Measurements from ENCODE around the gene GRIK1. TPM values are rescaled to one million over a fixed set of nuclear protein-coding genes. Genes with fewer than 3 reads are reported as not detected.
A peak's percentile ranks its signal among the peaks of the same experiment; 100 is the strongest.

The GRIK1 gene
- total RNA-seq, 1 donor, result not detected

DNA sequence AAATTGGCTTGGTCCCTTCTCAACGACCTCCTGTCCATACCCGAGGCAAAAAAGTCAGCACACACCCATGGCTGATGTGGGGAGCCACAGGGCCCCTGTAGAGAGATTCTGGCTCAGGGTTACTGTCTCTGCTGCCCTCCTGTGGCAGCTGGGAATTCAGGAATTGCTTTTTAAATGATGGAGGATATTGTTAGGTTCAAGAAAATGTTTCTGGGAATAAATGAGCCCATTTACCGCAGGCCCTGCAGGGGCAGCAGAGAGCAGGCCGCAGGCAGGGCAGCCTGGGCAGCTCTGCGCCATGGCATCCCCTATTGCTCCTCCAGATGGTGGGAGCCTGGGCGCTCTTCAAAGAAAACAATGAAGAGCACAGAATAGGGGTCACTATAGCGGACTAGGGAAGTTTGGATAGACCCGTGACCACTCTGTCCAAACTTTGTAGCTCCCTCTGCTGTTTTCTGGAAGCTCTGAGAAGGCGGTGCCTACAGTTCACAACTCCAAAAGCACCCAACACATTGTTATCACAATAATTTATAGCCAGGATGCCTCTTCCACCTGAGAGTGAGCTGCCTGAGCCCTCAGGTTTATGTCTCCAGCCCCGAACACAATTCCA lies 440.0 kb downstream of the GRIK1 start:
- H3K27ac ChIP-seq (ENCODE audit: low read depth, low read length), result no peak overlapping the region
- H3K79me2 ChIP-seq (ENCODE audit: insufficient read depth, low read length), result no peaks in the 10 kb centered on the region
- DNase-seq (ENCODE audit: insufficient read length, low spot score, missing footprints), result no peak

DNA sequence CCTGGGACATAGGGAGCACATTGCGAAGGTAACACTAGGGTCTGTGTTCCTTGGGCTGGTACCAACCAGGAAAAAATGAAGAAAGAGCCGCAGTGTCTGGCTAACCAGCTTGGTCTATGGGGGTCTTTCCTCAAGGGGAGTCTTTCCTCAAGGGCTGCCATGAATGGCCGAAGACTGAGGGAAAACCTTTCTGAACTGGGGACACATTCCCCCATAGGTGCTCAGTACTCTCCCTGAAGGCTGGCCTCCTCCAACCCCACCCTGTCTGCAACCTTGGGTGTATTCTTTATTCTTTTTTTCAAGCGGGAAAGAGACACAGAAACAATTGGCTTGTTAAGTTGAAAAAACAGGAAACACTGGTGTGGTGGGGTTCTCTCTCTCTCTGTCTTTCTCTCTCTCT lies 440.6 kb downstream of the GRIK1 start:
- Histone ChIP-seq H2AFZ (ENCODE audit: low read length) (no peak overlapping the region), H4K20me1 (ENCODE audit: insufficient read depth, low read length) (no peaks in the 10 kb centered on the region), H3K4me2 (ENCODE audit: insufficient read depth, low read length) (no peak overlapping the region), H3K27me3 (ENCODE audit: insufficient read depth, low read length) (no peaks in the 10 kb centered on the region), H3K79me2 (ENCODE audit: insufficient read depth, low read length) (no peaks in the 10 kb centered on the region), H3K4me3 (ENCODE audit: insufficient read depth, low read length) (no peak overlapping the region), H3K36me3 (ENCODE audit: insufficient read depth, low read length) (no peaks in the 10 kb centered on the region), H3K27ac (ENCODE audit: low read depth, low read length) (no peak overlapping the region), H3K9me3 (ENCODE audit: low read depth, low read length) (no peaks in the 10 kb centered on the region), H3K4me1 (ENCODE audit: insufficient read depth, low read length) (peaks cover 12% of the 10 kb centered on the region)
- TF ChIP-seq, protein P1, sequence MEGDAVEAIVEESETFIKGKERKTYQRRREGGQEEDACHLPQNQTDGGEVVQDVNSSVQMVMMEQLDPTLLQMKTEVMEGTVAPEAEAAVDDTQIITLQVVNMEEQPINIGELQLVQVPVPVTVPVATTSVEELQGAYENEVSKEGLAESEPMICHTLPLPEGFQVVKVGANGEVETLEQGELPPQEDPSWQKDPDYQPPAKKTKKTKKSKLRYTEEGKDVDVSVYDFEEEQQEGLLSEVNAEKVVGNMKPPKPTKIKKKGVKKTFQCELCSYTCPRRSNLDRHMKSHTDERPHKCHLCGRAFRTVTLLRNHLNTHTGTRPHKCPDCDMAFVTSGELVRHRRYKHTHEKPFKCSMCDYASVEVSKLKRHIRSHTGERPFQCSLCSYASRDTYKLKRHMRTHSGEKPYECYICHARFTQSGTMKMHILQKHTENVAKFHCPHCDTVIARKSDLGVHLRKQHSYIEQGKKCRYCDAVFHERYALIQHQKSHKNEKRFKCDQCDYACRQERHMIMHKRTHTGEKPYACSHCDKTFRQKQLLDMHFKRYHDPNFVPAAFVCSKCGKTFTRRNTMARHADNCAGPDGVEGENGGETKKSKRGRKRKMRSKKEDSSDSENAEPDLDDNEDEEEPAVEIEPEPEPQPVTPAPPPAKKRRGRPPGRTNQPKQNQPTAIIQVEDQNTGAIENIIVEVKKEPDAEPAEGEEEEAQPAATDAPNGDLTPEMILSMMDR (IDR thresholded peaks at IDR 0.05; ENCODE audit: extremely low read depth, low read depth, low read length), result no peak
- DNase-seq (ENCODE audit: insufficient read length, low spot score, missing footprints), result no peak

More for the DNA sequence above, 440.0 kb downstream of the GRIK1 start:
- Histone ChIP-seq H3K9me3 (ENCODE audit: low read depth, low read length) (no peaks in the 10 kb centered on the region), H3K27me3 (ENCODE audit: insufficient read depth, low read length) (no peaks in the 10 kb centered on the region), H4K20me1 (ENCODE audit: insufficient read depth, low read length) (no peaks in the 10 kb centered on the region), H3K4me3 (ENCODE audit: insufficient read depth, low read length) (no peak overlapping the region), H3K4me1 (ENCODE audit: insufficient read depth, low read length) (peaks cover 18% of the 10 kb centered on the region), H2AFZ (ENCODE audit: low read length) (no peak overlapping the region), H3K4me2 (ENCODE audit: insufficient read depth, low read length) (no peak overlapping the region), H3K36me3 (ENCODE audit: insufficient read depth, low read length) (no peaks in the 10 kb centered on the region)
- TF ChIP-seq, protein P1 (IDR thresholded peaks at IDR 0.05; ENCODE audit: extremely low read depth, low read depth, low read length), result peak; percentile 73

DNA sequence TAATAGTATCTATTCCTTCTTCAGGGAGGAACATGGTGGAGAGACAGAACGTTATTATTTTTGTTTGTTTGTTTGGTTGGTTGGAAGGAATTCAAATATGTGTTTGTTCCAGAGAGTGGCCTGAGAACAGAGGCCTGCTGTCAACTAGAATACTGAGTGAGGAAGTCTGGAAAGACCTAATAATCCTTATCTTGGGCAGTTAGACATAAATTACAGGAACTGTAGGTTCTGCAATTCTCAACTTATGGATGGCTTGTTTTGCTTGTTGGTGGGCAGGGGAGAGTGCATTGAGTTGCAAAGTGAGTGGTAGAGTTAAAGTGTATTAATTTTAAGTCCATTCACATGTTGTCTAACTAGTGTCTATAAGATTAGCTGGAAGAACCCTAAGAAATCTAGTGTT lies 443.5 kb downstream of the GRIK1 start:
- Histone ChIP-seq H3K4me3 (ENCODE audit: insufficient read depth, low read length) (no peak overlapping the region), H3K27me3 (ENCODE audit: insufficient read depth, low read length) (no peaks in the 10 kb centered on the region), H3K79me2 (ENCODE audit: insufficient read depth, low read length) (no peaks in the 10 kb centered on the region), H4K20me1 (ENCODE audit: insufficient read depth, low read length) (no peaks in the 10 kb centered on the region), H3K9me3 (ENCODE audit: low read depth, low read length) (no peaks in the 10 kb centered on the region), H3K4me2 (ENCODE audit: insufficient read depth, low read length) (no peak overlapping the region), H3K27ac (ENCODE audit: low read depth, low read length) (no peak overlapping the region), H3K4me1 (ENCODE audit: insufficient read depth, low read length) (peaks cover 7% of the 10 kb centered on the region), H2AFZ (ENCODE audit: low read length) (no peak overlapping the region), H3K36me3 (ENCODE audit: insufficient read depth, low read length) (no peaks in the 10 kb centered on the region)
- DNase-seq (ENCODE audit: insufficient read length, low spot score, missing footprints), result no peak
- TF ChIP-seq, protein P1 (IDR thresholded peaks at IDR 0.05; ENCODE audit: extremely low read depth, low read depth, low read length), result no peak

DNA sequence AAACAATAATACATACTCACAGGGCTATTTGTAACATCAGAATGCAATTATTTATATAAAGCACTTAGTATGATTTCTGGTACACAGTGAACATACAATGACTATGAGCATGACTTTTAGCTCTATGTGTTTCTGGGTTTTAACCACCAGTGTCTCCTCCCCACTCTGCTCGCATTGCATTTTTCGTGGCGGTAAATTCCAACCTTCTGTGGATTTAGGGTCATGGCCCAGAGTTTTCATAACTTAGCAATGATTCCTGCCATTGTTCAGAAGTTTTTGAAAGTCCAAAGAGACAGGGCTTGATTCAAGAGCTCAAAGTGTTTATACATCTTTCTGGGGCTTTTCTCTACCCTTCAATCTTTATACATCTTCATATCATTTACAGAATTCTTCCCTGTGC lies 449.8 kb downstream of the GRIK1 start:
- no peaks in the 10 kb centered on the region for H3K79me2 ChIP-seq (ENCODE audit: insufficient read depth, low read length)
- DNase-seq (ENCODE audit: insufficient read length, low spot score, missing footprints), result no peak
- TF ChIP-seq, protein P1 (IDR thresholded peaks at IDR 0.05; ENCODE audit: extremely low read depth, low read depth, low read length), result no peak
- H3K27me3 ChIP-seq (ENCODE audit: insufficient read depth, low read length), result no peaks in the 10 kb centered on the region
- peaks cover 3% of the 10 kb centered on the region for H3K4me1 ChIP-seq (ENCODE audit: insufficient read depth, low read length)
- H3K4me3 ChIP-seq (ENCODE audit: insufficient read depth, low read length), result no peak overlapping the region
- H3K4me2 ChIP-seq (ENCODE audit: insufficient read depth, low read length), result no peak overlapping the region
- no peak overlapping the region for H3K27ac ChIP-seq (ENCODE audit: low read depth, low read length)
- H2AFZ ChIP-seq (ENCODE audit: low read length), result no peak overlapping the region
- H3K36me3 ChIP-seq (ENCODE audit: insufficient read depth, low read length), result no peaks in the 10 kb centered on the region
- H4K20me1 ChIP-seq (ENCODE audit: insufficient read depth, low read length), result no peaks in the 10 kb centered on the region
- H3K9me3 ChIP-seq (ENCODE audit: low read depth, low read length), result no peaks in the 10 kb centered on the region
